T-helper 2 cell treated with Interferon-gamma antibody and Interleukin-4, amounts not matched to agents 5 μg/mL and 100 μg/mL, for 36 hours (primary cell): ENCODE measurements around the gene WDR48.

Experiments
- DNase-seq: peaks from one replicate; pipeline ENCODE4 v3.0.0; 2021; ENCODE audit warnings: low spot score
- H3K27ac Mint-ChIP-seq: one replicate; pipeline ENCODE4 v1.8.0; 2021; ENCODE audit warnings: mild to moderate bottlenecking, mixed read lengths
- H3K27me3 Mint-ChIP-seq: one replicate; pipeline ENCODE4 v1.8.0; 2021; ENCODE audit warnings: low read depth, mixed read lengths
- H3K36me3 Mint-ChIP-seq: one replicate; pipeline ENCODE4 v1.8.0; 2021; ENCODE audit warnings: low read depth, mixed read lengths
- H3K4me1 Mint-ChIP-seq: one replicate; pipeline ENCODE4 v1.8.0; 2021; ENCODE audit warnings: low read depth, mixed read lengths
- H3K4me3 Mint-ChIP-seq: one replicate; pipeline ENCODE4 v1.8.0; 2022; ENCODE audit warnings: mild to moderate bottlenecking, moderate library complexity, mixed read lengths
- H3K9me3 Mint-ChIP-seq: one replicate; pipeline ENCODE4 v1.8.0; 2021; ENCODE audit warnings: mixed read lengths

WDR48 gene

GRCh38 chr3:39100500-39100886, 48.7 kb downstream of the WDR48 start:
- H3K27ac Mint-ChIP-seq: no peak overlapping the region

GRCh38 chr3:39101022-39101689, 49.3 kb downstream of the WDR48 start:
- H3K36me3 Mint-ChIP-seq: peaks cover 12% of the 10 kb centered on the region
- peaks cover 22% of the 10 kb centered on the region for H3K4me1 Mint-ChIP-seq
- H3K4me3 Mint-ChIP-seq: no peak overlapping the region
- DNase-seq: no peak
- no peaks in the 10 kb centered on the region for H3K9me3 Mint-ChIP-seq
- H3K27me3 Mint-ChIP-seq: no peaks in the 10 kb centered on the region
- no peak overlapping the region for H3K27ac Mint-ChIP-seq

More at GRCh38 chr3:39100500-39100886, 48.7 kb downstream of the WDR48 start:
- Mint-ChIP-seq H3K27me3 (no peaks in the 10 kb centered on the region), H3K36me3 (peaks cover 12% of the 10 kb centered on the region), H3K4me1 (peaks cover 16% of the 10 kb centered on the region), H3K9me3 (no peaks in the 10 kb centered on the region), H3K4me3 (no peak overlapping the region)
- no peak for DNase-seq

- no peak for DNase-seq
- Mint-ChIP-seq H3K36me3 (peaks cover 8% of the 10 kb centered on the region), H3K4me3 (no peak overlapping the region), H3K4me1 (peaks cover 28% of the 10 kb centered on the region), H3K27me3 (no peaks in the 10 kb centered on the region), H3K27ac (no peak overlapping the region), H3K9me3 (no peaks in the 10 kb centered on the region)
Observed at GRCh38 chr3:39102504-39103323, 50.9 kb downstream of the WDR48 start.

- Mint-ChIP-seq H3K27me3 (no peaks in the 10 kb centered on the region), H3K4me3 (no peak overlapping the region)
Observed at GRCh38 chr3:39103324-39103693, 51.5 kb downstream of the WDR48 start.

GRCh38 chr3:39103791-39104552, 52.2 kb downstream of the WDR48 start:
- H3K36me3 Mint-ChIP-seq: peaks cover 10% of the 10 kb centered on the region

More at GRCh38 chr3:39103324-39103693, 51.5 kb downstream of the WDR48 start:
- no peaks in the 10 kb centered on the region for H3K9me3 Mint-ChIP-seq
- DNase-seq: no peak
- peaks cover 10% of the 10 kb centered on the region for H3K36me3 Mint-ChIP-seq
- H3K4me1 Mint-ChIP-seq: peaks cover 34% of the 10 kb centered on the region
- H3K27ac Mint-ChIP-seq: no peak overlapping the region

GRCh38 chr3:39104961-39105686, 53.3 kb downstream of the WDR48 start:
- peak overlapping the region; percentile 9 for H3K27ac Mint-ChIP-seq
- H3K4me3 Mint-ChIP-seq: no peak overlapping the region
- no peak for DNase-seq
- peaks cover 10% of the 10 kb centered on the region for H3K36me3 Mint-ChIP-seq
- H3K9me3 Mint-ChIP-seq: no peaks in the 10 kb centered on the region
- no peaks in the 10 kb centered on the region for H3K27me3 Mint-ChIP-seq
- H3K4me1 Mint-ChIP-seq: peaks cover 45% of the 10 kb centered on the region

More at GRCh38 chr3:39103791-39104552, 52.2 kb downstream of the WDR48 start:
- Mint-ChIP-seq H3K4me1 (peaks cover 41% of the 10 kb centered on the region), H3K27ac (no peak overlapping the region), H3K4me3 (no peak overlapping the region), H3K9me3 (no peaks in the 10 kb centered on the region), H3K27me3 (no peaks in the 10 kb centered on the region)
- no peak for DNase-seq

GRCh38 chr3:39105687-39106063, 53.9 kb downstream of the WDR48 start:
- H3K4me3 Mint-ChIP-seq: peak overlapping the region; percentile 84
- DNase-seq: no peak
- H3K36me3 Mint-ChIP-seq: peaks cover 10% of the 10 kb centered on the region
- no peaks in the 10 kb centered on the region for H3K9me3 Mint-ChIP-seq
- H3K4me1 Mint-ChIP-seq: peaks cover 45% of the 10 kb centered on the region
- peak overlapping the region; percentile 21 for H3K27ac Mint-ChIP-seq
- H3K27me3 Mint-ChIP-seq: no peaks in the 10 kb centered on the region

GRCh38 chr3:39106281-39106811, 54.5 kb downstream of the WDR48 start:
- Mint-ChIP-seq H3K27ac (peak overlapping the region; percentile 21), H3K36me3 (peaks cover 7% of the 10 kb centered on the region), H3K9me3 (no peaks in the 10 kb centered on the region), H3K4me1 (peaks cover 43% of the 10 kb centered on the region), H3K4me3 (peak overlapping the region; percentile 84), H3K27me3 (no peaks in the 10 kb centered on the region)
- no peak for DNase-seq

GRCh38 chr3:39106851-39107387, 55.1 kb downstream of the WDR48 start:
- Mint-ChIP-seq H3K4me1 (peaks cover 43% of the 10 kb centered on the region), H3K27ac (no peak overlapping the region)

GRCh38 chr3:39107388-39108199, 55.8 kb downstream of the WDR48 start, which contains the start of the genes GORASP1 and TTC21A:
TSS of gene GORASP1 (minus strand) at chr3:39107627. CDS start at chr3:39107541, 86 bp downstream.
TSS of gene TTC21A (plus strand) at chr3:39107680. CDS start at chr3:39107838, 158 bp downstream.
- Mint-ChIP-seq H3K36me3 (peaks cover 4% of the 10 kb centered on the region), H3K4me3 (peak within 1 kb of the TSS; percentile 90), H3K4me1 (peaks cover 37% of the 10 kb centered on the region), H3K27ac (peak within 1 kb of the TSS; percentile 85), H3K27me3 (no peaks in the 10 kb centered on the region), H3K9me3 (no peaks in the 10 kb centered on the region)
- DNase-seq: peak; percentile 69

More at GRCh38 chr3:39106851-39107387, 55.1 kb downstream of the WDR48 start:
- DNase-seq: no peak
- peak overlapping the region; percentile 84 for H3K4me3 Mint-ChIP-seq
- no peaks in the 10 kb centered on the region for H3K27me3 Mint-ChIP-seq
- peaks cover 7% of the 10 kb centered on the region for H3K36me3 Mint-ChIP-seq
- H3K9me3 Mint-ChIP-seq: no peaks in the 10 kb centered on the region

- no peaks in the 10 kb centered on the region for H3K9me3 Mint-ChIP-seq
- H3K4me3 Mint-ChIP-seq: peak overlapping the region; percentile 90
- peaks cover 4% of the 10 kb centered on the region for H3K36me3 Mint-ChIP-seq
- no peaks in the 10 kb centered on the region for H3K27me3 Mint-ChIP-seq
- DNase-seq: peak; percentile 16
- H3K27ac Mint-ChIP-seq: peak overlapping the region; percentile 85
- H3K4me1 Mint-ChIP-seq: peaks cover 34% of the 10 kb centered on the region
Observed at GRCh38 chr3:39108200-39108710, 56.4 kb downstream of the WDR48 start.

- no peak for DNase-seq
- H3K4me3 Mint-ChIP-seq: peak overlapping the region; percentile 90
- H3K9me3 Mint-ChIP-seq: no peaks in the 10 kb centered on the region
- peaks cover 34% of the 10 kb centered on the region for H3K4me1 Mint-ChIP-seq
- H3K27ac Mint-ChIP-seq: no peak overlapping the region
- peaks cover 4% of the 10 kb centered on the region for H3K36me3 Mint-ChIP-seq
- H3K27me3 Mint-ChIP-seq: no peaks in the 10 kb centered on the region
Observed at GRCh38 chr3:39109086-39109485, 57.3 kb downstream of the WDR48 start.
